Right ventricle myocardium inferior (tissue), 1 donor: ENCODE data around the gene RPRD2. TPM values are rescaled to one million over a fixed set of nuclear protein-coding genes. Genes with fewer than 3 reads are reported as not detected.
"Not testable (repeated sequence)": the region's sequence is repeated elsewhere in the genome, so short reads cannot be mapped to it uniquely, and the experiment has no call there.

Source experiments
- ATAC-seq: fragments of 200-7000 bp; cut with Tn5 transposase; one replicate; pipeline ENCODE4 v1.9.1; 2020; ENCODE audit warnings: mild to moderate bottlenecking, moderate library complexity
- DNase-seq: peaks from one replicate; pipeline ENCODE4 v3.0.0; 2021; ENCODE audit errors: missing footprints
- intact Hi-C: fragments of 100-400 bp; cut with DNase I; formaldehyde crosslinking; loops from one replicate; pipeline ENCODE4 v1.11.0; 2022
- total RNA-seq: library from RNA; stranded (reverse); fragmentation: NEBNext Ultra II Directional; extraction: Animal tissue kit (Norgen Biotek cat#: 25700); gene quantifications from one replicate; pipeline ENCODE4 v1.2.1, GENCODE V29; 2021
- donor health status: DM: no; HTN: yes; CAD: no; lungs with severe emphysema.

Gene RPRD2
- total RNA-seq, 1 donor from 2014 or later = 23.6 TPM

GRCh38 chr1:150385537-150386445 is 21.8 kb downstream of the RPRD2 start:
- DNase-seq (no peak), ATAC-seq (no peak)
- intact Hi-C loops = no loop called here

GRCh38 chr1:150386592-150386991 is 22.6 kb downstream of the RPRD2 start:
- intact Hi-C loops = no loop called here
- DNase-seq = no peak
- ATAC-seq = no peak

GRCh38 chr1:150387200-150387599 is 23.3 kb downstream of the RPRD2 start:
- no peak for ATAC-seq
- DNase-seq = no peak
- intact Hi-C loops = no loop called here

GRCh38 chr1:150388241-150388640 is 24.3 kb downstream of the RPRD2 start:
- ATAC-seq (no peak), DNase-seq (no peak)
- intact Hi-C loops = no loop called here

GRCh38 chr1:150389650-150390049 is 25.7 kb downstream of the RPRD2 start:
- intact Hi-C loops = no loop called here
- no peak for DNase-seq
- ATAC-seq = no peak

- ATAC-seq (no peak), DNase-seq (no peak)
- intact Hi-C loops = no loop called here
These were observed 28.7 kb downstream of the RPRD2 start for GRCh38 chr1:150392627-150393026.

- DNase-seq, ATAC-seq, intact Hi-C loops: not testable (repeated sequence)
These were observed 31.2 kb downstream of the RPRD2 start for GRCh38 chr1:150395115-150395514.

GRCh38 chr1:150397392-150398032 is 33.6 kb downstream of the RPRD2 start:
- intact Hi-C loops = no loop called here
- no peak for DNase-seq
- no peak for ATAC-seq

GRCh38 chr1:150404465-150404864 is 40.5 kb downstream of the RPRD2 start:
- DNase-seq (no peak), ATAC-seq (no peak)
- intact Hi-C loops = no loop called here

- DNase-seq = no peak
- ATAC-seq = no peak
- intact Hi-C loops = no loop called here
These were observed 41.7 kb downstream of the RPRD2 start for GRCh38 chr1:150405660-150406059.

GRCh38 chr1:150406483-150406882 is 42.5 kb downstream of the RPRD2 start:
- no peak for DNase-seq
- intact Hi-C loops = no loop called here
- ATAC-seq = no peak

GRCh38 chr1:150407330-150407729 is 43.4 kb downstream of the RPRD2 start:
- intact Hi-C loops = no loop called here

GRCh38 chr1:150408800-150409199 is 44.9 kb downstream of the RPRD2 start:
- ATAC-seq = no peak
- intact Hi-C loops = no loop called here
- DNase-seq = no peak

More at GRCh38 chr1:150407330-150407729, 43.4 kb downstream of the RPRD2 start:
- DNase-seq (no peak), ATAC-seq (no peak)

- intact Hi-C loops = no loop called here
- no peak for DNase-seq
These were observed 45.8 kb downstream of the RPRD2 start for GRCh38 chr1:150409504-150410362.

GRCh38 chr1:150410582-150411101 is 46.7 kb downstream of the RPRD2 start:
- no peak for DNase-seq
- no peak for ATAC-seq
- intact Hi-C loops = no loop called here

More at GRCh38 chr1:150409504-150410362, 45.8 kb downstream of the RPRD2 start:
- no peak for ATAC-seq

- intact Hi-C loops = no loop called here
- ATAC-seq = no peak
These were observed 50.6 kb downstream of the RPRD2 start for GRCh38 chr1:150414592-150414991.

GRCh38 chr1:150415800-150416199 is 51.9 kb downstream of the RPRD2 start:
- ATAC-seq (no peak), DNase-seq (no peak)
- intact Hi-C loops = no loop called here

More at GRCh38 chr1:150414592-150414991, 50.6 kb downstream of the RPRD2 start:
- no peak for DNase-seq

- intact Hi-C loops = loop anchor here (10.0 kb wide), 1 partner anchor 56 kb away; the partner anchor contains the start of gene RPRD2
- ATAC-seq (no peak), DNase-seq (no peak)
These were observed 56.8 kb downstream of the RPRD2 start for GRCh38 chr1:150420560-150421265.
